Measurements from ENCODE around the gene DRD5.

DNA sequence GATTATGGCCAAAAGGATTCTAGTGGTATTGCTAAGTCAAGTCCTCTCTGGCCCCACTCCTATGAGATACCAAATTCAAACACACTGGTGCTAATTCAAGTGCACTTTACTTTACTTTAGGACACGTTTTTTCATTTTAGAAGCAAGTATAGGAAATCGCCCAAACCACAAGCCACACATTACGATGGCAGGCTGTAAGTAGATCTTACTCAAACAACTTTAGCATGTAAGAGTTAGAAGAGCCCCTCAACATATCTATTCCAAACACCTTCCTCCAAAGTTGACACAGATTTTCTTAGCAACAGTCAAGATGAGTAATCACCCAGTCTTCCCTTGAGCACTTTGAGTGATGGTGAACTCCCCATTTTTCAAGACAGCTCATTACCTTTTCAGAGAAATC lies 43.6 kb downstream of the DRD5 start:
- TF ChIP-seq, protein P1, sequence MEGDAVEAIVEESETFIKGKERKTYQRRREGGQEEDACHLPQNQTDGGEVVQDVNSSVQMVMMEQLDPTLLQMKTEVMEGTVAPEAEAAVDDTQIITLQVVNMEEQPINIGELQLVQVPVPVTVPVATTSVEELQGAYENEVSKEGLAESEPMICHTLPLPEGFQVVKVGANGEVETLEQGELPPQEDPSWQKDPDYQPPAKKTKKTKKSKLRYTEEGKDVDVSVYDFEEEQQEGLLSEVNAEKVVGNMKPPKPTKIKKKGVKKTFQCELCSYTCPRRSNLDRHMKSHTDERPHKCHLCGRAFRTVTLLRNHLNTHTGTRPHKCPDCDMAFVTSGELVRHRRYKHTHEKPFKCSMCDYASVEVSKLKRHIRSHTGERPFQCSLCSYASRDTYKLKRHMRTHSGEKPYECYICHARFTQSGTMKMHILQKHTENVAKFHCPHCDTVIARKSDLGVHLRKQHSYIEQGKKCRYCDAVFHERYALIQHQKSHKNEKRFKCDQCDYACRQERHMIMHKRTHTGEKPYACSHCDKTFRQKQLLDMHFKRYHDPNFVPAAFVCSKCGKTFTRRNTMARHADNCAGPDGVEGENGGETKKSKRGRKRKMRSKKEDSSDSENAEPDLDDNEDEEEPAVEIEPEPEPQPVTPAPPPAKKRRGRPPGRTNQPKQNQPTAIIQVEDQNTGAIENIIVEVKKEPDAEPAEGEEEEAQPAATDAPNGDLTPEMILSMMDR (IDR thresholded peaks at IDR 0.05; ENCODE audit: low read length), result no peak
- no peak for TF ChIP-seq EZH2 (IDR thresholded peaks at IDR 0.05; ENCODE audit: borderline replicate concordance, low read length)

Data from OCI-LY1 (cell line).